A375 (cell line): ENCODE data around the gene CACNA1G. TPM values are rescaled to one million over a fixed set of nuclear protein-coding genes. Genes with fewer than 3 reads are reported as not detected.

Experiments used
- total RNA-seq: library from RNA; depleted of rRNA; stranded (reverse); fragments of >200 nt; shearing (Covaris generic); gene quantifications from 2 replicates; pipeline ENCODE4 v1.2.3, GENCODE V29; 2014; rRNA removed

Gene CACNA1G
- 0.05 and 0.08 TPM in 2 replicates for total RNA-seq

GRCh38 chr17:50560185-50560824 is at the start of gene CACNA1G:
CACNA1G (plus strand) TSS chr17:50560715; CDS start chr17:50561460, 745 bp downstream.

DNA sequence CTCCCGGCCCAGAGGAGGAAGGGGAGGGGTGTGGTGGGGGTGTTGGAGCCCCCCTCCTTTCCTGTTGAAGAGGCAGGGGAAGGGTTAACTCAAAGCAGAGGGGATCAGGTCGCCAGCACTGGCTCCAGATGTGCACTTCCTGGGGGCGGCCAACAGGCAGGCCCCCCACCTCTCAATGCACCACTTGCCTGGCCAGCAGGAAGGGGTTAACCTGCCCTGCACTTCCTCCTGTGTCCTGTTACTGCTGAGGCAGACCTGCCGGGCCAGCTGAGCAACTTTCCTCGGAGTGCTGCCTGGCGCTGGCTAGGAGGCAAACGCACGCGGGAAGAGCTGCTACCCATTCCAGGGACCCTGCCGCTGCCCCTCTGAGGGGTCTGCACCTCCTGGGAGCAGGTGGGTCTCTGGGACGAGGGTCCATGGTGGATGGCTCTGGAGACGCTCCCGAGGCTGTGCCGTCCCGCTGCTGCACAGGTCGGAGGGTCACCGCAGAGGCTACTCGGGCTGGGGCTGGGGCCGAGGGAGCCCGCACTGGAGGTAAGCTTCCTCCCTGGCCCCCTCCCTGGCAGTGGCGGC is 28.0 kb upstream of the CACNA1G start, which contains the start of gene EPN3:
TSS of gene EPN3 (plus strand) at position 284 of the 573 bp plus-strand sequence. CDS start 3,822 bp downstream, outside the sequence.

DNA sequence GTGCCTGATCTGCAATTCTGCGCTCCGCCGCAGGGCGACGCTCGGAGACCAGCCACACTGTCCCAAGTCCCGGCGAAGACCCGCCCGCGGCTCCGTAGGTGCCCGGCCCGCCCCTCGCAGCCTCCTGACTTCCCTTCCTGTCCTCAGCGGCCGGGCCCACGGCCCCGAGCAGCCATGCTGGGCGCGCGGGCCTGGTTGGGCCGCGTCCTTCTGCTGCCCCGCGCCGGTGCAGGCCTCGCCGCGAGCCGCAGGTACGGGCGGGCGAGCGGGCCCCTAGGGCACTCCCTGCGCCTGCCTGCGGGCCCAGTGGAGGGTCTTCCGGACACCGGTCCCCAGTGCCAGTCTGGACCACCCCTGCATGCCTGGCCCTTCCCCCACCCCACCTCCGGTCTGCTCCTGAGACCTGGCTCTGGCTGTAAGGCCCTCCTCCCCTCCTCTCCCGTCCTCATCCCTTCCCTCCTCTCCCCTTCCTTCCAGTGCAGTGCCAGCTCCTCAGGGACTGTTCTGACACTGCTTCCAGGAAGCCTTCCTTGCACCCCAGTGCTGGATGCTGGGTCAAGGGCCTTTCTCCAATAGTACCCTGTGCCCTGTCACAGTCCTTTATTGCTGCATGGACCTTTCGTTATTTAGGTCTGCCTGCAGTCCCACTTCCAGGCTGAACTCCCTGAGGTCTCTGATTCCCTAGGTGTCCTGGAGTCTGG is 13.3 kb upstream of the CACNA1G start, which contains the start of gene SPATA20:
TSS of gene SPATA20 (plus strand) at position 140 of the 701 bp plus-strand sequence. CDS start at position 175, 35 bp downstream.

GRCh38 chr17:50634224-50634914 is 73.9 kb downstream of the CACNA1G start, which contains the start of gene ABCC3:
ABCC3 (plus strand) TSS chr17:50634881; CDS start chr17:50634937, 56 bp downstream.

Other genes with a start within 250 kb of the CACNA1G start
- 33.5 and 34.5 TPM in 2 replicates for gene XYLT2, start 214.6 kb upstream of the CACNA1G start, total RNA-seq
- gene MRPL27, start 187.5 kb upstream of the CACNA1G start, total RNA-seq: 97.8 and 107 TPM in 2 replicates
- 27.2 and 31.6 TPM in 2 replicates for gene EME1, start 187.5 kb upstream of the CACNA1G start, total RNA-seq
- gene LRRC59, start 163.2 kb upstream of the CACNA1G start, total RNA-seq: 167 and 171 TPM in 2 replicates
- 16.6 and 18.0 TPM in 2 replicates for gene ACSF2, start 134.5 kb upstream of the CACNA1G start, total RNA-seq
- gene CHAD, start 91.8 kb upstream of the CACNA1G start, total RNA-seq: not detected in 2 replicates
- 34.4 and 37.4 TPM in 2 replicates for gene RSAD1, start 81.9 kb upstream of the CACNA1G start, total RNA-seq
- gene MYCBPAP, start 52.3 kb upstream of the CACNA1G start, total RNA-seq: 1.7 and 2.0 TPM in 2 replicates
- not detected in 2 replicates for gene EPN3, start 28.0 kb upstream of the CACNA1G start, total RNA-seq
- gene SPATA20, start 13.5 kb upstream of the CACNA1G start, total RNA-seq: 59.5 and 65.7 TPM in 2 replicates
- gene ABCC3, start 74.2 kb downstream of the CACNA1G start, total RNA-seq: 22.4 and 22.9 TPM in 2 replicates
- gene ANKRD40, start 147.2 kb downstream of the CACNA1G start, total RNA-seq: 27.5 and 32.4 TPM in 2 replicates
- 90.8 and 97.7 TPM in 2 replicates for gene LUC7L3, start 158.9 kb downstream of the CACNA1G start, total RNA-seq
- not detected in 2 replicates for gene ANKRD40CL, start 206.8 kb downstream of the CACNA1G start, total RNA-seq